SW480 (cell line): Measurements from ENCODE around the gene SHFL.
A peak's percentile ranks its signal among the peaks of the same experiment; 100 is the strongest.

Experiments
- DNase-seq: peaks from one replicate; pipeline ENCODE4 v3.0.0-alpha.2; 2016; ENCODE audit warnings: low spot score

Gene SHFL

DNA sequence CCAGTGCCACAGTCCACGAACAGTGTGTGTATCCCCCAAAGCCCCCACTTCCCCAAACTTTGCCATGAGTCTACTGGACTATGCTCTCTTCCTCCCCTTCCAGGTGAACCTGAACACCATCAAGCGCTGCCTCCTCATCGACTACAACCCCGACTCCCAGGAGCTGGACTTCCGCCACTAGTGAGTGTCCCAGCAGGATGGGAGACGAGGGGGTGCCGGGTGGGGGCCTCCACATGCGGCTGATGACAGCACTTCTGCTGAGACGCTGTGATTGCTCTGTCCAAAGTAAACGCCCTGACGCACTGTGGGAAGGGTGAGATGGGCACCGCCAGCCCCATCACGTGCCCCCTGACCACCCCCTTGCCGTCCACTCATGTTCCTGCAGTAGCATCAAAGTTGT lies 23.4 kb downstream of the SHFL start:
- no peak for DNase-seq

DNA sequence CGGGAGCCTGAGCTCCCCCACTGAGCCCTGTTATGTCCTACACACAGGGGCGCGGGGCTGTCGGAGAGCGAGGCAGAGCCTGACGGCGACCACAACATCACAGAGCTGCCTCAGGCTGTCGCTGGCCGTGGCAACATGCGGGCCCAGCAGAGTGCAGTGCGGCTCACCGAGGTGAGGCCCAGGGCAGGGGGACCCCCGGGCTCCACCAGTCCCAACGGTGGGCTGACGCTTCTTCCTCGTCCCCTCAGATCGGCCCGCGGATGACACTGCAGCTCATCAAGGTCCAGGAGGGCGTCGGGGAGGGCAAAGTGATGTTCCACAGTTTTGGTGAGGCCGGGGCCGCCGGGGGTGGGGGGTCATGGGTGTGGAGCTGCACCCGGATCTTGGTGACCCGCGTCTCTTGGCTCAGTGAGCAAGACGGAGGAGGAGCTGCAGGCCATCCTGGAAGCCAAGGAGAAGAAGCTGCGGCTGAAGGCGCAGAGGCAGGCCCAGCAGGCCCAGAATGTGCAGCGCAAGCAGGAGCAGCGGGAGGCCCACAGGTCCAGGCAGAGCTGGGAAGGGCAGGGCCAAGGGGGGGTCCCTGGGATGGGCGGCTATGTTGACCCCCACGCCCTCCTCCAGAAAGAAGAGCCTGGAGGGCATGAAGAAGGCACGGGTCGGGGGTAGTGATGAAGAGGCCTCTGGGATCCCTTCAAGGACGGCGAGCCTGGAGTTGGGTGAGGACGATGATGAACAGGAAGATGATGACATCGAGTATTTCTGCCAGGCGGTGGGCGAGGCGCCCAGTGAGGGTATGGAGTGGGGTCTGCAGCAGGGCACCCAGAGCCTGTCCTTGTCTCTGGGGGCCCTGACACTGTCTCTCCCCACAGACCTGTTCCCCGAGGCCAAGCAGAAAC lies 24.2 kb downstream of the SHFL start:
- no peak for DNase-seq

GRCh38 chr19:10110972-10111317 lies 24.8 kb downstream of the SHFL start:
- no peak for DNase-seq

GRCh38 chr19:10111405-10111811 lies 25.3 kb downstream of the SHFL start, which contains the start of gene P2RY11:
Gene P2RY11 (plus strand): TSS chr19:10111693. CDS start chr19:10111722, 29 bp downstream.
- no peak for DNase-seq

- no peak for DNase-seq
These were observed 26.1 kb downstream of the SHFL start for GRCh38 chr19:10112037-10112761.

DNA sequence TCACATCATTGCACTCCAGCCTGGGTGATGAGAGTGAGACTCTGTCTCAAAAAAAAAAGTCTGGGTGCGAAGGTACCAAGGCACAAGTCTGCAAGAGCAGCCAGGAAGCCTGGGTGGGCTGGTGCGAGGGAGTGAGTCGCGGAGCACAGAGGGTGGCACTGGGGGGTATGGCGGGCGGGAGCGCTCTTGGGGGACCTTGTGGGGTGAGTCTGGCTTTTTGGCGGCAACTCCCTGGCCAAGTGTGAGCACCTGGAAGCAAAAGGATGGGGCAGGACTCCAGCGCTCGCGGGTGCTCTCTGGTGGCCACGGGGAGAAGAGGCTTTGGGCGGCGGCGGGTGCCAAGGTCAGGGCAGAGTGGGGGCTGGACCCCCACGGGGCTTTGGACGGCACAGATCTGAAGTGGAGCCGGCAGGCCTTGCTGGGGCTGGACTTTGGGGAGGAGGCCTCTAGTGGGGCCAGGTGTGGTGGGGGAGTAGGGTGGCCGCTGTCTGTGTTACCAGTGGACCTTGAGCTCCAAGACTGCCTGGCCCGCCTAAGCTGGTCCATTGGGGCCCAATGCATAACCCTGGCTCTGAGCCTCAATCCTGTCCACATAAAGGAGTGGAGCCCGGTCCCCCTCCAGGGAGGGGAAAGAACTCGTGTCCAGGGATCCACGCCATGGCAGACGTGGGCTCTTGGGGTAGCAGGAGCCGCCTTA lies 26.9 kb downstream of the SHFL start:
- DNase-seq = peak; percentile 33

GRCh38 chr19:10113592-10113963 lies 27.5 kb downstream of the SHFL start:
- DNase-seq = no peak

DNA sequence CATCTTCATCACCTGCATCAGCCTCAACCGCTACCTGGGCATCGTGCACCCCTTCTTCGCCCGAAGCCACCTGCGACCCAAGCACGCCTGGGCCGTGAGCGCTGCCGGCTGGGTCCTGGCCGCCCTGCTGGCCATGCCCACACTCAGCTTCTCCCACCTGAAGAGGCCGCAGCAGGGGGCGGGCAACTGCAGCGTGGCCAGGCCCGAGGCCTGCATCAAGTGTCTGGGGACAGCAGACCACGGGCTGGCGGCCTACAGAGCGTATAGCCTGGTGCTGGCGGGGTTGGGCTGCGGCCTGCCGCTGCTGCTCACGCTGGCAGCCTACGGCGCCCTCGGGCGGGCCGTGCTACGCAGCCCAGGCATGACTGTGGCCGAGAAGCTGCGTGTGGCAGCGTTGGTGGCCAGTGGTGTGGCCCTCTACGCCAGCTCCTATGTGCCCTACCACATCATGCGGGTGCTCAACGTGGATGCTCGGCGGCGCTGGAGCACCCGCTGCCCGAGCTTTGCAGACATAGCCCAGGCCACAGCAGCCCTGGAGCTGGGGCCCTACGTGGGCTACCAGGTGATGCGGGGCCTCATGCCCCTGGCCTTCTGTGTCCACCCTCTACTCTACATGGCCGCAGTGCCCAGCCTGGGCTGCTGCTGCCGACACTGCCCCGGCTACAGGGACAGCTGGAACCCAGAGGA lies 28.0 kb downstream of the SHFL start:
- DNase-seq = no peak

GRCh38 chr19:10114651-10115391 lies 28.7 kb downstream of the SHFL start:
- DNase-seq = no peak

DNA sequence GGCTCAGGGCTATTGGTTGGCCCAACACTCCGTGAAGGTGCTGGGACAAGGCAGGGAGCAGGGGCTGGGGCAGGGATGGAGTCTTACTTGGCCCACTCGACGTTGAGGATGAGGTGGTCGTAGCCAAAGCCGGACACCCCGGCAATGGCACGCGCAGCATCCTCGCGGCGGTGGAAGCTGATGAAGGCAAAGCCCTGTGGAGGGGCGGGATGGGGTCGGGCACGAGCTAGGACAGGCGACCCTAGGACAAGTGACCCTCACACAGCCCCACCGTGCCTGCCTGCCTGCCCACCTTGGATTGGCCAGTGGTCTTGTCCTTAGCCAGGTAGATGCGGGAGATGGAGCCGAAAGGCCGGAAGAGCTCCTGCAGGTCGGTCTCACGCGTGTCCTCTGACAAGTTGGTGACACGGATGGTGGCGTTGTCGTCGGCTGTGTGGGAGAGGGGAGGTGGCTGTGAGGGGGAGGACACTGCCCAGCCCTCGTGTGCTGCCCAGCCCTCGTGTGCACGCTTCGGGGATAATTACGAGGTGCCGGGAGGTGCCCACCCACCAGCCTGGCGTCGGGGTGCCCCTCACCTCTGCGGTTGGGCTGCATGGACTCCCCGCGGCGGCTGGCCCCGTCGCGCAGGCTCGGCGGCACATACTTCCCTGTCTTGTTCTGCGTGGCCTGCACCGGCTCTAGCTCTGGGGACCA lies 29.4 kb downstream of the SHFL start:
- no peak for DNase-seq

GRCh38 chr19:10116085-10116865 lies 30.2 kb downstream of the SHFL start:
- DNase-seq = no peak

GRCh38 chr19:10116866-10117616 lies 30.9 kb downstream of the SHFL start:
- no peak for DNase-seq

DNA sequence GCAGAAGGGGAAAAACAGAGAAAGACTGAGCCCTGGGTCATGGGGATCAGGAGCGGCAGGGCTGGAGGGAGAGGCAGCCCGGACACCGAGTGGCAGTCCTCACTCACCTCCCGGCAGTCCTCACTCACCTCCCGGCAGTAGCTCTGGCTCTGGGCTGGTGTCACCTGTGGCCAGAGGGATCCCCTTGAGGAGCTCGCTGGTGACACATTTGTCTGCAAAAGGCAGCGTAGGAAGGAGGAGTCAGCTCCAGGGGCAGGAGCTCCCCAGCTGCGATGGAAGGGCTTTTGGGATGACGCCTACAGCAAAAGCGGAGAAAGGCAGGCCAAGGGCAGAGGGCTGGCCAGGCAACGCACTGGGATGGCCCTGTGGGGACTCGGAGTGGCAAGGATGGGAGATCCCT lies 32.8 kb downstream of the SHFL start:
- no peak for DNase-seq

DNA sequence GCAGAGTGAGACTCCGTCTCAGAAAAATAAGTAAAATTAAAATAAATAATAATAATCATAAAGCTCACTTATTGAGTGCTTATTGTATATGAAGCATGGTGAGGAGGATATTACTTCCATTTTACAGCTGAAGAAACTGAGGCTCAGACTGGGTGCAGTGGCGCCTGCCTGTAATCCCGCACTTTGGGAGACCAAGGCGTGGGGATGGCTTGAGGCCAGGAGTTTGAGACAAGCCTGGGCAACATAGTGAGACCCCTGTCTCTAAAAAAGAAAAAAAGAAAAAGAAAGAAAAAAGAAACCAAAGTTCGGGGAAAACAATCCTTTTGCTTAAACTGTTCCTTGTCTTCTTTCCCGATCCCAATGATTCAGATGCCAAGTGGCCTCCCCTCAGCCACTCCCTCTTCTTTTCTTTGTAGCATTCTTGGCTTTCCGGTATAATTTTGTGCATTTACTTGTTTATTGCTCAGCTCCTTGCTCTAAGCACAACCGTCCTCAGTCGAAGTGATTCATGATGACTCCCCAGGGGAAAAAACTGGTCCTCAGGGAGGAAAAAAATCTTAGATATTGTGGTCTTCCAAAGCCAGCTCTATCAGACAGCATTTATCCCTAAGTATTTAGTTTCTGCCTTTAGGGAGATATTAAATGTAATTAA lies 34.5 kb downstream of the SHFL start:
- DNase-seq = peak; percentile 26

DNA sequence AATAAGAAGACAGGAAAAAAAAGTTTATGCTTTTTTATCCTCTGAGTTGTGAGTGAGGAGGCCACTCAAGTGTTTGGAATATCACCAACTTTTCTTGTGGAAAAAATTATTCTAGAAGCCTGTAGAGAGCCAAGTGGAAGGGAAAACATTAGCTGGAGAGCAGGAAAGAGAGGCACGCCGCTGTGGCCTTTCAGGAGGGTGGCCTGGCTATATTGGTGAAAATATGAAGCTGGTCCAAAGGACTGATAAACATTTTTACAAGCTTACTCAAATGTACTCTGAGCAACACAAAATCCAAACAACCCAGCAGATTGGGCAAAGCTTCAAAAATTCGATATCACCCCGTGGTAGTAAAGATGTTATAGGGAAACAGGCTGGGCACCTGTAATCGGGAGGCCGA lies 35.9 kb downstream of the SHFL start:
- no peak for DNase-seq

DNA sequence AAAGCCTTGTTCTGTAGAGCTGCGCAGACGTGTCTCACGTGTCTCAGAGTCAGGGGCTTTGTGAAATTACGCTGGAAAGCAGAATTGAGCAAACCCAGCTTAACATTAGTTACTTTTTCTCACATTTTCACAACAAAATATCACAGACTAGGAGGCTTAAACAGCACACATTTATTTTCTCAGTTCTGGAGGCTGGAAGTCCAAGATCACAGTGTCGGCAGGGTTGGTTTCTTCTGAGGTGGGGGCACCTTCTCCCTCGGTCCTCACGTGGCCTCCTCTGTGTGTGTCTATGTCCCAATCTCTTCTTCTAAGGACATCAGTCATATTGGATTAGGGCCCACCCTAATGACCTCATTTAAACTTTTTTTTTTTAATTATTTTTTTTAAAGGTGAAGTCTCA lies 38.3 kb downstream of the SHFL start:
- no peak for DNase-seq

- DNase-seq = no peak
These were observed 40.1 kb downstream of the SHFL start for GRCh38 chr19:10126213-10126639.

DNA sequence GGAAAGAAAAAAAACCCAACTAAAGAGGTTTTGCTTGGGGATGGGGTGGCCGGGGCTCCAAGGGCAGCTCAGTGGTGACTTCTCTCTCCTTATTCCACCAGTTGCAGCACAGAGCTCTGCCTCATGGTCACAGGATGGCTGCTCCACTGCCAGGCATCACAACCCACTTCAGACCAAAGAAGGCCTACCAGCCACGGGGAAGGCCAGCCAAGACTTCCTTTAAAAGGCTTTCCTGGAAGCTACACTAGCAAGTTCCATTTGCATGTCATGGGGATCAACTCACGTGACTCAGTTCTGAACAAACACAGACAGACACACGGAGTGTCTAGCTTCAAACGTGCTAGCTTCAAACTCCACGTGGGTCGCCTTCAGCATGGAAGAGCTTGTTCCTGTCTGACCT lies 46.8 kb downstream of the SHFL start:
- DNase-seq = no peak

DNA sequence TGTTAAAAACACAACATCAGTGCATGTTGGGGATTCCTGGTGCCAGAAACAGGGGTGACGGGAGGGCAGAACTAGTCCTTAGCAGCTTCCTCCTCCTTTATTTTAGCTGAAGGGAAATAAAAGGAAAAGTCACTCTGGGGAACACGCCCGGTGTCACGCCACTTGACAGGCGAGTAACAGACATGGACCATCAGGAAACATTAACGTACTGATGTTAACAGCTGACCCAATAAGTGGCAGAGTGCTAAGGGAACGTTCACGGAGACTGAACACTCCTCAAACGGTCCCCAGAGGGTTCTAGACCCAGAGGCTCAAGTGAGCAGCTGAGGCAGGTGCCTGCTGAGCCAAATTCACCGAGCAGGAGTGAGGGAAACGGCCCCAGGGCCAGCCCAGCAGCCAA lies 47.5 kb downstream of the SHFL start:
- DNase-seq = no peak
